ENCODE measurements around the gene HSPA9. TPM values are rescaled to one million over a fixed set of nuclear protein-coding genes. Genes with fewer than 3 reads are reported as not detected.

Gene HSPA9
- total and polyA plus RNA-seq, 2 of the 8 experiments (the other 6 are each of a cell fraction or from before 2014, with no cell fraction given) = 191 to 395 TPM

GRCh38 chr5:138602371-138603000 lies 27.3 kb upstream of the HSPA9 start:
- H3K36me3 ChIP-seq (ENCODE audit: control insufficient read depth in 2 of 4, insufficient read depth in 4 of 4, low read length in 3 of 4) = no peaks in the 10 kb centered on the region
- H3K9ac ChIP-seq (replicated peaks in 1 of 4; ENCODE audit: extremely low read depth in 1 of 4, low read depth in 3 of 4, low read length in 3 of 4) = no peak overlapping the region
- H2BK20ac ChIP-seq (ENCODE audit: low read length) = no peak overlapping the region
- TF ChIP-seq POLR2AphosphoS5 (IDR thresholded peaks at IDR 0.05; ENCODE audit: low read depth, low read length) (no peak), POU5F1 (IDR thresholded peaks at IDR 0.05; ENCODE audit: low read depth, low read length) (no peak), RAD21 (IDR thresholded peaks at IDR 0.05 in 1 of 2, conservative IDR thresholded peaks at IDR 0.05 in 1 of 2; ENCODE audit: low read depth in 2 of 2, low read length in 2 of 2) (no peak), SIRT6 (IDR thresholded peaks at IDR 0.05; ENCODE audit: low read length) (no peak), TEAD4 (IDR thresholded peaks at IDR 0.05; ENCODE audit: low read depth, low read length) (no peak), SP2 (IDR thresholded peaks at IDR 0.05; ENCODE audit: low read length) (no peak), RBBP5 (IDR thresholded peaks at IDR 0.05; ENCODE audit: borderline replicate concordance, low read depth, low read length) (no peak), BACH1 (IDR thresholded peaks at IDR 0.05; ENCODE audit: low read length) (no peak), CTBP2 (IDR thresholded peaks at IDR 0.05; ENCODE audit: borderline replicate concordance, insufficient read depth, insufficient read length, low read length) (no peak), SRF (IDR thresholded peaks at IDR 0.05; ENCODE audit: low read depth, low read length) (no peak)
- H3K4me3 ChIP-seq (ENCODE audit: extremely low read depth in 1 of 4, insufficient read depth in 2 of 4, low read depth in 3 of 4, low read length in 4 of 4) = no peak overlapping the region
- H2AFZ ChIP-seq (ENCODE audit: low read length) = no peak overlapping the region
- H3K27me3 ChIP-seq (replicated peaks in 1 of 4; ENCODE audit: control insufficient read depth in 3 of 4, extremely low read depth in 1 of 4, insufficient read depth in 3 of 4, low read length in 3 of 4) = no peaks in the 10 kb centered on the region
- no peaks in the 10 kb centered on the region for H3K9me3 ChIP-seq (ENCODE audit: insufficient read depth in 2 of 2, low read depth in 1 of 2, low read length in 1 of 2)
- no peak overlapping the region for H4K5ac ChIP-seq (ENCODE audit: insufficient read length, low read depth, low read length)
- 87% methylated on average over 6 of the region's 6 CpGs; no CpG with 5 or more reads in 1 of the 2 experiments for WGBS, 2 experiments (ENCODE audit: extremely low coverage in 1 of 2, insufficient coverage in 1 of 2, insufficient read length in 1 of 2, insufficient replicate concordance in 2 of 2, low coverage in 1 of 2, low lambda C conversion rate in 2 of 2, missing lambda C conversion rate in 1 of 2)
- H3K79me2 ChIP-seq (ENCODE audit: control insufficient read depth in 1 of 2, insufficient read depth in 2 of 2, low read length in 2 of 2) = no peaks in the 10 kb centered on the region
- H3K56ac ChIP-seq (replicated peaks; ENCODE audit: insufficient read length, low read depth, low read length) = no peak overlapping the region
- ChIA-PET POLR2A (ENCODE audit: partially characterized antibody) (interaction anchor here (1.2 to 1.3 kb wide), 3 partner anchors 8 to 31 kb away, joined by 3 read pairs; no protein-coding TSS in a partner anchor), CTCF (ENCODE audit: partially characterized antibody) (interaction anchor here (0.5 to 5.6 kb wide), 5 partner anchors 8 to 43 kb away, joined by 3 to 60 read pairs (median 5); no protein-coding TSS in a partner anchor)
- H3K23ac ChIP-seq (ENCODE audit: insufficient read length) = no peak overlapping the region
- H3K79me1 ChIP-seq (ENCODE audit: low read depth, low read length) = no peaks in the 10 kb centered on the region
- H4K20me1 ChIP-seq (replicated peaks in 1 of 2; ENCODE audit: control insufficient read depth in 1 of 2, insufficient read depth in 2 of 2, low read length in 2 of 2) = no peaks in the 10 kb centered on the region
- no peak overlapping the region for H4K91ac ChIP-seq (replicated peaks; ENCODE audit: insufficient read length, low read length)
- no peak overlapping the region for H3K14ac ChIP-seq (ENCODE audit: insufficient read length)
- H2BK120ac ChIP-seq (replicated peaks; ENCODE audit: low read depth, low read length) = no peak overlapping the region
- no peak overlapping the region for H2BK12ac ChIP-seq (ENCODE audit: low read depth, low read length)
- H3K4me2 ChIP-seq (ENCODE audit: insufficient read depth in 1 of 2, low read depth in 2 of 2, low read length in 2 of 2) = no peak overlapping the region
- no peak overlapping the region for H2BK5ac ChIP-seq (ENCODE audit: low read depth, low read length)
- no peak overlapping the region for H2AK5ac ChIP-seq (ENCODE audit: low read depth, low read length)
- no peak for FAIRE-seq
- no peak for DNase-seq (ENCODE audit: low read depth in 1 of 2, low spot score in 2 of 2)
- no peaks in the 10 kb centered on the region for H3K23me2 ChIP-seq (ENCODE audit: low read depth, low read length)
- no peaks in the 10 kb centered on the region; a peak in 1 of 7 replicates for H3K4me1 ChIP-seq (replicated peaks in 1 of 4; ENCODE audit: control insufficient read depth in 3 of 4, insufficient read depth in 4 of 4, low read length in 3 of 4)
- H3K4ac ChIP-seq (replicated peaks; ENCODE audit: insufficient read length, low read depth, low read length) = no peak overlapping the region
- H3K18ac ChIP-seq (ENCODE audit: extremely low read depth, low read length) = no peak overlapping the region
- no peak overlapping the region for H3K27ac ChIP-seq (ENCODE audit: low read depth, low read length)
- H4K8ac ChIP-seq (ENCODE audit: extremely low read depth, insufficient read depth, low read length) = no peak overlapping the region
- no peak overlapping the region for H2BK15ac ChIP-seq (ENCODE audit: low read length)
